ENCODE results near the gene NPAS3.

The NPAS3 gene

DNA sequence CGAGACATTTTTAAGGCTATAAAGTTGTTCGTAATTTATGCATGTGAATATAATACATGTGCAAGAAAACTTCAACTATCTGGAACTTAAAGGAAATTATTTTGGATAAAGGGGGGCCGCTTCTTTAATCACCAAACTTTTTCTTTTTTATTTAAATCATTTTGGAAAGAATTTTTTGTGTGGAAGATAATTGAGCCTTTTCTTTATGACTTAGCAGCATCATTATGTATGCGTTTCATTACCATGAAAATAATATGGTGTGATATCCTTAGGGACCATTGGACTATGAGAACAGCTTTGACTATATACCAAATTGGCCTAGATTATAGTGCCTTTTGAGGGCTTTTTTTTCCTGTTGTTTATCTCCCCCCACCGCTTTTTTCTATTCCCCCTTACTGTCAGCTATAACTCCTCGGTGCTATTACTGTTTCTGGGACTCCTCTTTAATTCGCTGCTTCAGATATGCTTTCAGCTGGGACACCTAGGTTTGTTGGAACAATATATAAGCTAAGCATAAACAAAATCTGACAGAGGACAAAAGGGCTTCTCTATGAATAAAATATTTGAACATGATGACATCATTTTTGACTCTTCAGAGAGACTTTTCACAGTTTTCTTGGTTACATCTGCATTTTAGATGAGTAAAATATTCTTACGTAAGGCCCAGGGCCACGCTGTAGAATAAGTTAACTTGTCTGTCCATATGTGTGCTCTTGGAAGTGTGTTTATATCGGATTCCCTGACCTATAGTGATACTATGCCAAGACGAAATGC is 392.7 kb downstream of the NPAS3 start:
- ATAC-seq (ENCODE audit: low read depth) (no peak), DNase-seq (ENCODE audit: low spot score) (no peak)
- Histone ChIP-seq H3K27ac (ENCODE audit: poor library complexity, severe bottlenecking) (no peak overlapping the region), H3K27me3 (ENCODE audit: insufficient read depth, poor library complexity, severe bottlenecking) (peaks cover 41% of the 10 kb centered on the region), H3K4me1 (ENCODE audit: insufficient read depth, poor library complexity, severe bottlenecking) (no peaks in the 10 kb centered on the region), H3K9me3 (ENCODE audit: severe bottlenecking) (no peaks in the 10 kb centered on the region), H3K36me3 (ENCODE audit: low read depth) (no peaks in the 10 kb centered on the region), H3K4me3 (ENCODE audit: severe bottlenecking) (no peak overlapping the region)
- TF ChIP-seq, protein P1, sequence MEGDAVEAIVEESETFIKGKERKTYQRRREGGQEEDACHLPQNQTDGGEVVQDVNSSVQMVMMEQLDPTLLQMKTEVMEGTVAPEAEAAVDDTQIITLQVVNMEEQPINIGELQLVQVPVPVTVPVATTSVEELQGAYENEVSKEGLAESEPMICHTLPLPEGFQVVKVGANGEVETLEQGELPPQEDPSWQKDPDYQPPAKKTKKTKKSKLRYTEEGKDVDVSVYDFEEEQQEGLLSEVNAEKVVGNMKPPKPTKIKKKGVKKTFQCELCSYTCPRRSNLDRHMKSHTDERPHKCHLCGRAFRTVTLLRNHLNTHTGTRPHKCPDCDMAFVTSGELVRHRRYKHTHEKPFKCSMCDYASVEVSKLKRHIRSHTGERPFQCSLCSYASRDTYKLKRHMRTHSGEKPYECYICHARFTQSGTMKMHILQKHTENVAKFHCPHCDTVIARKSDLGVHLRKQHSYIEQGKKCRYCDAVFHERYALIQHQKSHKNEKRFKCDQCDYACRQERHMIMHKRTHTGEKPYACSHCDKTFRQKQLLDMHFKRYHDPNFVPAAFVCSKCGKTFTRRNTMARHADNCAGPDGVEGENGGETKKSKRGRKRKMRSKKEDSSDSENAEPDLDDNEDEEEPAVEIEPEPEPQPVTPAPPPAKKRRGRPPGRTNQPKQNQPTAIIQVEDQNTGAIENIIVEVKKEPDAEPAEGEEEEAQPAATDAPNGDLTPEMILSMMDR (IDR thresholded peaks at IDR 0.05; ENCODE audit: poor library complexity, severe bottlenecking): no peak

DNA sequence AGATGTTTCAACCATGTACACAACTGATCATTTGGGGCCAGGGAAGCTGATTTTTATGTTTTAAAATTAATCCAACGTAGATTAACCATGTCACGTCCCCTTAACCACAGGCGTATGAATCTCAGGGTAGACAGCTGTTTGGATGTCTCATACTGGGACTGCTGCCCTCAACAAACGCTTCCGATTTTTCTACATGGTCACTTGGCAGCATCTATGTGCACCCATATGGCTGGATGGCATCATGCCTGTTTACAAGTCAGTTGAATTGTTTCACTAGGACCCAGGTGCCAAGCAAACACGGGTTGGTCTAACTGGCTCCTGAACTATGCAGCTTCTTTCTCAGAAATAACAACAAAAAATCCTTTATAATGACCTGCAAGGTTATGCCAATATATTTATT is 393.8 kb downstream of the NPAS3 start:
- TF ChIP-seq, protein P1 (IDR thresholded peaks at IDR 0.05; ENCODE audit: poor library complexity, severe bottlenecking): no peak
- H3K4me1 ChIP-seq (ENCODE audit: insufficient read depth, poor library complexity, severe bottlenecking): no peaks in the 10 kb centered on the region
- no peak for DNase-seq (ENCODE audit: low spot score)

DNA sequence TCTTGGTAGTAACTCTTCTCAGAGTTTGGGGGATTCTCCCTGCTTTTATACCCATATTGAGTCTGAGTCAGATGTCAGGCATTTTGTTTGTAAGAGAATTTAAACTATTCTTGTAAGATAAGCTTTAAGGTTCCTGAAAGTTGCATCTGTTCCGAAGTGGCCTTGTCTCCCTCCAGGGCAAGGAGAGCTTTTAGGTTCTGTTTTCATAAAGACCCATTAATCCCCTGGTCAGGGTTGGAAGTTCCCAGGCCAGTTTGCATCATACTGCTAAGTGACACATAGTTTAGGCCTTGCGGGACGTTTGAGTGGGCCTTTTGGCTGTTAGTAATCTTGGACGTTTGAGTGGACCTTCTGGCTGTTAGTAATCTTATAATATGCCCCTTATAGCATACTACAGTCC is 396.7 kb downstream of the NPAS3 start:
- TF ChIP-seq, protein P1 (IDR thresholded peaks at IDR 0.05; ENCODE audit: poor library complexity, severe bottlenecking): no peak

More for the DNA sequence above, 393.8 kb downstream of the NPAS3 start:
- Histone ChIP-seq H3K27ac (ENCODE audit: poor library complexity, severe bottlenecking) (no peak overlapping the region), H3K36me3 (ENCODE audit: low read depth) (no peaks in the 10 kb centered on the region), H3K4me3 (ENCODE audit: severe bottlenecking) (no peak overlapping the region), H3K9me3 (ENCODE audit: severe bottlenecking) (no peaks in the 10 kb centered on the region), H3K27me3 (ENCODE audit: insufficient read depth, poor library complexity, severe bottlenecking) (peaks cover 45% of the 10 kb centered on the region)
- no peak for ATAC-seq (ENCODE audit: low read depth)

DNA sequence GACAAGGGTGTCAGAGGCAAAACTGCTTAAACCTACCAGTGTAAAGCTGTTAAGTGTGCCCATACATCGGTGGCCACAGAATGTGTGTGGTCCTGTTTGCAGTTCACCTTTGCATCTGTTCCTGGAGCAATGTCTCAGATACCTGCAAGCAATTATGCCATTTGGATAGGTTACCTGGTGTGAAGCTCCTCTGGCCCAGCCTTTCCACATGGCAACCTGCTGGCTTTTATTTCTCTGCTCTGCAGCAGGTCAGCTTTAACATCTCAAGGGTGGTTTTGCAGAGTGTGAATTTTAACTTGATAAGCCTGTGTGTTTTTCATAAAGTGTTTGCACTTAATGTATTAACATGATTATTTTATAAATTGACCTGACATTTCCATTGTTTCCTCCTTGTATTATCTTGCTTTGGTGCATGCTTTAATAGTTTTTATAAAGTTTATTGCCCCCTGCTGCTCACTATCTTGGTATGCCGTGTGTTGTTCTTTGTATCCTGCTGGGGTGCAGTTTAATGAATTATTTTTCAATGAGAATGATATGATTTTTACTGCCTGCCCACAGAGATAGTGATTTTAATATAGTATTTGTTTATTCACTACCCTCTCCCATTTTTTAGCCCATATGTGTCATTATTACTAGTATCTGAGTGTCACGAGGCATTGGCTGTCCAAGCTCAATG is 403.8 kb downstream of the NPAS3 start:
- Histone ChIP-seq H3K4me3 (ENCODE audit: severe bottlenecking) (no peak overlapping the region), H3K27me3 (ENCODE audit: insufficient read depth, poor library complexity, severe bottlenecking) (peaks cover 10% of the 10 kb centered on the region), H3K4me1 (ENCODE audit: insufficient read depth, poor library complexity, severe bottlenecking) (no peaks in the 10 kb centered on the region), H3K36me3 (ENCODE audit: low read depth) (no peaks in the 10 kb centered on the region), H3K27ac (ENCODE audit: poor library complexity, severe bottlenecking) (no peak overlapping the region), H3K9me3 (ENCODE audit: severe bottlenecking) (no peaks in the 10 kb centered on the region)
- ATAC-seq (ENCODE audit: low read depth) (no peak), DNase-seq (ENCODE audit: low spot score) (no peak)
- TF ChIP-seq, protein P1 (IDR thresholded peaks at IDR 0.05; ENCODE audit: poor library complexity, severe bottlenecking): no peak

More for the DNA sequence above, 396.7 kb downstream of the NPAS3 start:
- Histone ChIP-seq H3K9me3 (ENCODE audit: severe bottlenecking) (no peaks in the 10 kb centered on the region), H3K4me1 (ENCODE audit: insufficient read depth, poor library complexity, severe bottlenecking) (no peaks in the 10 kb centered on the region), H3K27me3 (ENCODE audit: insufficient read depth, poor library complexity, severe bottlenecking) (peaks cover 35% of the 10 kb centered on the region), H3K36me3 (ENCODE audit: low read depth) (no peaks in the 10 kb centered on the region), H3K27ac (ENCODE audit: poor library complexity, severe bottlenecking) (no peak overlapping the region), H3K4me3 (ENCODE audit: severe bottlenecking) (no peak overlapping the region)
- DNase-seq (ENCODE audit: low spot score) (no peak), ATAC-seq (ENCODE audit: low read depth) (no peak)

DNA sequence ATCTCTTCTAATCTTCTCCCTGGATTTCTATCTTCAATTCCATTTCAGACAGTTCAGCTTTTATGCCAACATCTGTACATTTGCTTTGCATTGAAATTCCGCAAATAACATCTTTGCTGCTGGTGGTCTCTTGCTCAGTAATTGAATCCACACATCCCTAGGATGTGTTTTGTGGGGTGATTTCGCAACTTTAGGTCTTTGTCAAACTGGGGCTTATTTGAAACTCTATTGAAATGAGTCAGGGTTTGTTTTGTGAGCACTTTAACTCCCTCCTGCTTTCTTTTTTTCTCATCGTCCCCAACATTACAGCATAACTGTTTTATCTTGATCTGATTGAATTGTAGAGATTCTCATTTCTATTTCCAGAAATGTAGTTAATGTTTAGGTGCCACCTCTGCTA is 404.3 kb downstream of the NPAS3 start:
- Histone ChIP-seq H3K36me3 (ENCODE audit: low read depth) (no peaks in the 10 kb centered on the region), H3K27me3 (ENCODE audit: insufficient read depth, poor library complexity, severe bottlenecking) (peaks cover 9% of the 10 kb centered on the region), H3K9me3 (ENCODE audit: severe bottlenecking) (no peaks in the 10 kb centered on the region), H3K27ac (ENCODE audit: poor library complexity, severe bottlenecking) (no peak overlapping the region), H3K4me3 (ENCODE audit: severe bottlenecking) (no peak overlapping the region), H3K4me1 (ENCODE audit: insufficient read depth, poor library complexity, severe bottlenecking) (no peaks in the 10 kb centered on the region)
- DNase-seq (ENCODE audit: low spot score) (no peak), ATAC-seq (ENCODE audit: low read depth) (no peak)
- TF ChIP-seq, protein P1 (IDR thresholded peaks at IDR 0.05; ENCODE audit: poor library complexity, severe bottlenecking): no peak
